ENCODE results near the gene ARHGAP6. TPM values are rescaled to one million over a fixed set of nuclear protein-coding genes. Genes with fewer than 3 reads are reported as not detected.

ARHGAP6 gene
- total and polyA plus RNA-seq, 2 of the 13 experiments (the other 11 are each of a cell fraction or from before 2014, with no cell fraction given), result 0.11 TPM; not detected in 1

DNA sequence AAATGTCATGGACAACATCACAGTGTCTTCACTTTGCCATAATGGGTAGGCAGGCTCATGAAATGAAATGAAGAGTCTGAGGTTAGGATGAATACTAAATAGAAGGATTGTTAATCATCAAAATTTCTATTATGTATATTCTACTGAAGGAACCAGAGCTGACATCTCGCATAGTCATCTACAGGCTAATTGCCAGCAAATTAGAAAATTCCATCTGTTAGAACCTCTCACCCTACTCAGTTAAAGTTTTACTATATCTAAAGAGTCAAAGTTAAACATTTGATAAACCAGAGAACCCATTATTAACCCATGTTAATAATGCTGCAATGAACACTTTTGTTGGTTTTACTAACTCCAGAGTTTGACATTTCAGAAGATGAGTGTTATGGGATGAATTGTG lies 114.6 kb downstream of the ARHGAP6 start:
- Histone ChIP-seq H3K9ac (ENCODE audit: insufficient read depth, low read depth, low read length) (no peak overlapping the region), H3K36me3 (replicated peaks in 1 of 2; ENCODE audit: control insufficient read depth in 1 of 2, insufficient read depth in 2 of 2, low read length in 2 of 2) (no peaks in the 10 kb centered on the region), H2AFZ (ENCODE audit: low read length) (no peak overlapping the region), H3K4me3 (replicated peaks in 1 of 3; ENCODE audit: insufficient read depth in 1 of 3, low read depth in 2 of 3, low read length in 3 of 3) (no peak overlapping the region), H3K4me1 (ENCODE audit: insufficient read depth, low read length) (no peaks in the 10 kb centered on the region), H3K27me3 (ENCODE audit: control insufficient read depth in 1 of 2, insufficient read depth in 2 of 2, low read length in 2 of 2) (no peaks in the 10 kb centered on the region), H3K79me2 (ENCODE audit: insufficient read depth, low read length) (no peaks in the 10 kb centered on the region), H3K27ac (ENCODE audit: extremely low read length, insufficient read depth, low read length) (no peak overlapping the region), H4K20me1 (ENCODE audit: insufficient read depth, low read length) (no peaks in the 10 kb centered on the region), H3K4me2 (ENCODE audit: low read depth, low read length) (no peak overlapping the region), H3K9me3 (ENCODE audit: low read length) (no peaks in the 10 kb centered on the region)
- ChIA-PET CTCF (ENCODE audit: low intra/inter-chr PET ratio, low total read pairs) (no interaction called here), POLR2A (no interaction called here)
- in situ Hi-C loops (cut with HindIII; ENCODE audit: extremely low pct_ligation_motif_present, low pct_unique_long_range_greater_than_20kb) (no loop called here), intact Hi-C loops (cut with micrococcal nuclease; ENCODE audit: unreplicated experiment) (no loop called here)
- FAIRE-seq, result no peak
- BruUV-seq (replicated peaks), result no TSS peak
- ATAC-seq, result no peak
- DNase-seq (ENCODE audit: low spot score), result no peak
- 13% methylated on average over 1 of the region's 1 CpG for WGBS (ENCODE audit: low lambda C conversion rate)
- TF ChIP-seq SSRP1 (CRISPR knock-in tag; IDR thresholded peaks at IDR 0.05) (no peak), DMAP1 (CRISPR knock-in tag; IDR thresholded peaks at IDR 0.05) (no peak), KDM2A (CRISPR knock-in tag; IDR thresholded peaks at IDR 0.05; ENCODE audit: borderline replicate concordance, low read depth) (no peak), PHF5A (CRISPR knock-in tag; IDR thresholded peaks at IDR 0.05; ENCODE audit: low read depth, unreplicated experiment) (no peak), ZNF878 (CRISPR knock-in tag; IDR thresholded peaks at IDR 0.05) (no peak)
- TF ChIP-seq, protein P1, sequence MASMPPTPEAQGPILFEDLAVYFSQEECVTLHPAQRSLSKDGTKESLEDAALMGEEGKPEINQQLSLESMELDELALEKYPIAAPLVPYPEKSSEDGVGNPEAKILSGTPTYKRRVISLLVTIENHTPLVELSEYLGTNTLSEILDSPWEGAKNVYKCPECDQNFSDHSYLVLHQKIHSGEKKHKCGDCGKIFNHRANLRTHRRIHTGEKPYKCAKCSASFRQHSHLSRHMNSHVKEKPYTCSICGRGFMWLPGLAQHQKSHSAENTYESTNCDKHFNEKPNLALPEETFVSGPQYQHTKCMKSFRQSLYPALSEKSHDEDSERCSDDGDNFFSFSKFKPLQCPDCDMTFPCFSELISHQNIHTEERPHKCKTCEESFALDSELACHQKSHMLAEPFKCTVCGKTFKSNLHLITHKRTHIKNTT (CRISPR knock-in tag; IDR thresholded peaks at IDR 0.05), result no peak
- TF ChIP-seq, protein P2, sequence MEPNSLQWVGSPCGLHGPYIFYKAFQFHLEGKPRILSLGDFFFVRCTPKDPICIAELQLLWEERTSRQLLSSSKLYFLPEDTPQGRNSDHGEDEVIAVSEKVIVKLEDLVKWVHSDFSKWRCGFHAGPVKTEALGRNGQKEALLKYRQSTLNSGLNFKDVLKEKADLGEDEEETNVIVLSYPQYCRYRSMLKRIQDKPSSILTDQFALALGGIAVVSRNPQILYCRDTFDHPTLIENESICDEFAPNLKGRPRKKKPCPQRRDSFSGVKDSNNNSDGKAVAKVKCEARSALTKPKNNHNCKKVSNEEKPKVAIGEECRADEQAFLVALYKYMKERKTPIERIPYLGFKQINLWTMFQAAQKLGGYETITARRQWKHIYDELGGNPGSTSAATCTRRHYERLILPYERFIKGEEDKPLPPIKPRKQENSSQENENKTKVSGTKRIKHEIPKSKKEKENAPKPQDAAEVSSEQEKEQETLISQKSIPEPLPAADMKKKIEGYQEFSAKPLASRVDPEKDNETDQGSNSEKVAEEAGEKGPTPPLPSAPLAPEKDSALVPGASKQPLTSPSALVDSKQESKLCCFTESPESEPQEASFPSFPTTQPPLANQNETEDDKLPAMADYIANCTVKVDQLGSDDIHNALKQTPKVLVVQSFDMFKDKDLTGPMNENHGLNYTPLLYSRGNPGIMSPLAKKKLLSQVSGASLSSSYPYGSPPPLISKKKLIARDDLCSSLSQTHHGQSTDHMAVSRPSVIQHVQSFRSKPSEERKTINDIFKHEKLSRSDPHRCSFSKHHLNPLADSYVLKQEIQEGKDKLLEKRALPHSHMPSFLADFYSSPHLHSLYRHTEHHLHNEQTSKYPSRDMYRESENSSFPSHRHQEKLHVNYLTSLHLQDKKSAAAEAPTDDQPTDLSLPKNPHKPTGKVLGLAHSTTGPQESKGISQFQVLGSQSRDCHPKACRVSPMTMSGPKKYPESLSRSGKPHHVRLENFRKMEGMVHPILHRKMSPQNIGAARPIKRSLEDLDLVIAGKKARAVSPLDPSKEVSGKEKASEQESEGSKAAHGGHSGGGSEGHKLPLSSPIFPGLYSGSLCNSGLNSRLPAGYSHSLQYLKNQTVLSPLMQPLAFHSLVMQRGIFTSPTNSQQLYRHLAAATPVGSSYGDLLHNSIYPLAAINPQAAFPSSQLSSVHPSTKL (CRISPR knock-in tag; IDR thresholded peaks at IDR 0.05), result no peak
- TF ChIP-seq, protein P3, sequence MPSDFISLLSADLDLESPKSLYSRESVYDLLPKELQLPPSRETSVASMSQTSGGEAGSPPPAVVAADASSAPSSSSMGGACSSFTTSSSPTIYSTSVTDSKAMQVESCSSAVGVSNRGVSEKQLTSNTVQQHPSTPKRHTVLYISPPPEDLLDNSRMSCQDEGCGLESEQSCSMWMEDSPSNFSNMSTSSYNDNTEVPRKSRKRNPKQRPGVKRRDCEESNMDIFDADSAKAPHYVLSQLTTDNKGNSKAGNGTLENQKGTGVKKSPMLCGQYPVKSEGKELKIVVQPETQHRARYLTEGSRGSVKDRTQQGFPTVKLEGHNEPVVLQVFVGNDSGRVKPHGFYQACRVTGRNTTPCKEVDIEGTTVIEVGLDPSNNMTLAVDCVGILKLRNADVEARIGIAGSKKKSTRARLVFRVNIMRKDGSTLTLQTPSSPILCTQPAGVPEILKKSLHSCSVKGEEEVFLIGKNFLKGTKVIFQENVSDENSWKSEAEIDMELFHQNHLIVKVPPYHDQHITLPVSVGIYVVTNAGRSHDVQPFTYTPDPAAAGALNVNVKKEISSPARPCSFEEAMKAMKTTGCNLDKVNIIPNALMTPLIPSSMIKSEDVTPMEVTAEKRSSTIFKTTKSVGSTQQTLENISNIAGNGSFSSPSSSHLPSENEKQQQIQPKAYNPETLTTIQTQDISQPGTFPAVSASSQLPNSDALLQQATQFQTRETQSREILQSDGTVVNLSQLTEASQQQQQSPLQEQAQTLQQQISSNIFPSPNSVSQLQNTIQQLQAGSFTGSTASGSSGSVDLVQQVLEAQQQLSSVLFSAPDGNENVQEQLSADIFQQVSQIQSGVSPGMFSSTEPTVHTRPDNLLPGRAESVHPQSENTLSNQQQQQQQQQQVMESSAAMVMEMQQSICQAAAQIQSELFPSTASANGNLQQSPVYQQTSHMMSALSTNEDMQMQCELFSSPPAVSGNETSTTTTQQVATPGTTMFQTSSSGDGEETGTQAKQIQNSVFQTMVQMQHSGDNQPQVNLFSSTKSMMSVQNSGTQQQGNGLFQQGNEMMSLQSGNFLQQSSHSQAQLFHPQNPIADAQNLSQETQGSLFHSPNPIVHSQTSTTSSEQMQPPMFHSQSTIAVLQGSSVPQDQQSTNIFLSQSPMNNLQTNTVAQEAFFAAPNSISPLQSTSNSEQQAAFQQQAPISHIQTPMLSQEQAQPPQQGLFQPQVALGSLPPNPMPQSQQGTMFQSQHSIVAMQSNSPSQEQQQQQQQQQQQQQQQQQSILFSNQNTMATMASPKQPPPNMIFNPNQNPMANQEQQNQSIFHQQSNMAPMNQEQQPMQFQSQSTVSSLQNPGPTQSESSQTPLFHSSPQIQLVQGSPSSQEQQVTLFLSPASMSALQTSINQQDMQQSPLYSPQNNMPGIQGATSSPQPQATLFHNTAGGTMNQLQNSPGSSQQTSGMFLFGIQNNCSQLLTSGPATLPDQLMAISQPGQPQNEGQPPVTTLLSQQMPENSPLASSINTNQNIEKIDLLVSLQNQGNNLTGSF (CRISPR knock-in tag; IDR thresholded peaks at IDR 0.05), result no peak
- TF ChIP-seq, protein P4, sequence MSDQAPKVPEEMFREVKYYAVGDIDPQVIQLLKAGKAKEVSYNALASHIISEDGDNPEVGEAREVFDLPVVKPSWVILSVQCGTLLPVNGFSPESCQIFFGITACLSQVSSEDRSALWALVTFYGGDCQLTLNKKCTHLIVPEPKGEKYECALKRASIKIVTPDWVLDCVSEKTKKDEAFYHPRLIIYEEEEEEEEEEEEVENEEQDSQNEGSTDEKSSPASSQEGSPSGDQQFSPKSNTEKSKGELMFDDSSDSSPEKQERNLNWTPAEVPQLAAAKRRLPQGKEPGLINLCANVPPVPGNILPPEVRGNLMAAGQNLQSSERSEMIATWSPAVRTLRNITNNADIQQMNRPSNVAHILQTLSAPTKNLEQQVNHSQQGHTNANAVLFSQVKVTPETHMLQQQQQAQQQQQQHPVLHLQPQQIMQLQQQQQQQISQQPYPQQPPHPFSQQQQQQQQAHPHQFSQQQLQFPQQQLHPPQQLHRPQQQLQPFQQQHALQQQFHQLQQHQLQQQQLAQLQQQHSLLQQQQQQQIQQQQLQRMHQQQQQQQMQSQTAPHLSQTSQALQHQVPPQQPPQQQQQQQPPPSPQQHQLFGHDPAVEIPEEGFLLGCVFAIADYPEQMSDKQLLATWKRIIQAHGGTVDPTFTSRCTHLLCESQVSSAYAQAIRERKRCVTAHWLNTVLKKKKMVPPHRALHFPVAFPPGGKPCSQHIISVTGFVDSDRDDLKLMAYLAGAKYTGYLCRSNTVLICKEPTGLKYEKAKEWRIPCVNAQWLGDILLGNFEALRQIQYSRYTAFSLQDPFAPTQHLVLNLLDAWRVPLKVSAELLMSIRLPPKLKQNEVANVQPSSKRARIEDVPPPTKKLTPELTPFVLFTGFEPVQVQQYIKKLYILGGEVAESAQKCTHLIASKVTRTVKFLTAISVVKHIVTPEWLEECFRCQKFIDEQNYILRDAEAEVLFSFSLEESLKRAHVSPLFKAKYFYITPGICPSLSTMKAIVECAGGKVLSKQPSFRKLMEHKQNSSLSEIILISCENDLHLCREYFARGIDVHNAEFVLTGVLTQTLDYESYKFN (CRISPR knock-in tag; conservative IDR thresholded peaks at IDR 0.05), result no peak
- TF ChIP-seq, protein P5, sequence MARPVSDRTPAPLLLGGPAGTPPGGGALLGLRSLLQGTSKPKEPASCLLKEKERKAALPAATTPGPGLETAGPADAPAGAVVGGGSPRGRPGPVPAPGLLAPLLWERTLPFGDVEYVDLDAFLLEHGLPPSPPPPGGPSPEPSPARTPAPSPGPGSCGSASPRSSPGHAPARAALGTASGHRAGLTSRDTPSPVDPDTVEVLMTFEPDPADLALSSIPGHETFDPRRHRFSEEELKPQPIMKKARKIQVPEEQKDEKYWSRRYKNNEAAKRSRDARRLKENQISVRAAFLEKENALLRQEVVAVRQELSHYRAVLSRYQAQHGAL (CRISPR knock-in tag; IDR thresholded peaks at IDR 0.05; ENCODE audit: not compliant biosample characterization), result no peak

Measured in HepG2 (cell line).